Right renal cortex interstitium (tissue), 3 donors: ENCODE measurements around the gene MDGA2. TPM values are rescaled to one million over a fixed set of nuclear protein-coding genes. Genes with fewer than 3 reads are reported as not detected.
"Not testable (repeated sequence)": the region's sequence is repeated elsewhere in the genome, so short reads cannot be mapped to it uniquely, and the experiment has no call there.

Source experiments
- DNase-seq, 3 donors: peaks; one replicate each; pipeline ENCODE4 v3.0.0-alpha.2; 2013; ENCODE audit warnings: low read depth in 3 of 3, low spot score in 2 of 3
- polyA plus RNA-seq, 3 donors: library from polyadenylated mRNA; unstranded; fragments of 120-200 nt; gene quantifications; one replicate each; pipeline ENCODE4 v1.2.1, GENCODE V29; 2013; ENCODE audit not compliant: insufficient read length in 3 of 3

MDGA2 gene
- polyA plus RNA-seq, 3 donors: 1.9 to 2.4 (median 2.1) TPM

- no peak for DNase-seq
Measured at GRCh38 chr14:47626151-47627035, 49.0 kb downstream of the MDGA2 start.

- DNase-seq: not testable (repeated sequence)
Measured at GRCh38 chr14:47624126-47624525, 51.3 kb downstream of the MDGA2 start.

GRCh38 chr14:47619392-47619791 lies 56.0 kb downstream of the MDGA2 start:
- DNase-seq: no peak

GRCh38 chr14:47606566-47606965 lies 68.8 kb downstream of the MDGA2 start:
- no peak for DNase-seq

GRCh38 chr14:47596860-47597259 lies 78.5 kb downstream of the MDGA2 start:
- DNase-seq: no peak

- no peak for DNase-seq
Measured at GRCh38 chr14:47596232-47596631, 79.2 kb downstream of the MDGA2 start.

- DNase-seq: no peak
Measured at GRCh38 chr14:47595552-47595951, 79.9 kb downstream of the MDGA2 start.

GRCh38 chr14:47590767-47591495 lies 84.5 kb downstream of the MDGA2 start:
- no peak for DNase-seq

GRCh38 chr14:47585447-47585846 lies 90.0 kb downstream of the MDGA2 start:
- DNase-seq: no peak

- DNase-seq: no peak
Measured at GRCh38 chr14:47567273-47567672, 108.1 kb downstream of the MDGA2 start.

- no peak for DNase-seq
Measured at GRCh38 chr14:47557894-47558293, 117.5 kb downstream of the MDGA2 start.

GRCh38 chr14:47555333-47555732 lies 120.1 kb downstream of the MDGA2 start:
- no peak for DNase-seq

GRCh38 chr14:47549886-47550285 lies 125.5 kb downstream of the MDGA2 start:
- no peak for DNase-seq

GRCh38 chr14:47543459-47543858 lies 131.9 kb downstream of the MDGA2 start:
- DNase-seq: no peak

- no peak for DNase-seq
Measured at GRCh38 chr14:47541662-47542061, 133.7 kb downstream of the MDGA2 start.

- no peak for DNase-seq
Measured at GRCh38 chr14:47539031-47539461, 136.4 kb downstream of the MDGA2 start.

- no peak for DNase-seq
Measured at GRCh38 chr14:47536341-47536740, 139.1 kb downstream of the MDGA2 start.

- DNase-seq: no peak
Measured at GRCh38 chr14:47526591-47527244, 148.7 kb downstream of the MDGA2 start.

- DNase-seq: no peak
Measured at GRCh38 chr14:47524524-47524923, 150.9 kb downstream of the MDGA2 start.

GRCh38 chr14:47520382-47520781 lies 155.0 kb downstream of the MDGA2 start:
- DNase-seq: no peak

GRCh38 chr14:47511829-47512228 lies 163.6 kb downstream of the MDGA2 start:
- no peak for DNase-seq
